HG03135 (cell line): Measurements from ENCODE around the gene KRT38.
"Not testable (repeated sequence)": the region's sequence is repeated elsewhere in the genome, so short reads cannot be mapped to it uniquely, and the experiment has no call there.

ENCODE experiments used
- ATAC-seq: cut with Tn5 transposase; IDR thresholded peaks from one replicate; pipeline ENCODE4 v1.9.1; 2021; ENCODE audit warnings: mild to moderate bottlenecking, moderate library complexity; ENCODE audit not compliant: unreplicated experiment

Gene KRT38

GRCh38 chr17:41396996-41397660 lies 43.7 kb downstream of the KRT38 start, which contains the start of gene KRT31:
Gene KRT31, minus strand, starts transcription at chr17:41397608. Its CDS starts 69 bp downstream, at chr17:41397539.
- no peak for ATAC-seq

- no peak for ATAC-seq
Observed at GRCh38 chr17:41396340-41396739, 44.4 kb downstream of the KRT38 start.

- ATAC-seq = no peak
Observed at GRCh38 chr17:41395611-41396010, 45.2 kb downstream of the KRT38 start.

GRCh38 chr17:41395044-41395443 lies 45.7 kb downstream of the KRT38 start:
- ATAC-seq = not testable (repeated sequence)

- ATAC-seq = no peak
Observed at GRCh38 chr17:41394254-41394996, 46.4 kb downstream of the KRT38 start.

- ATAC-seq = no peak
Observed at GRCh38 chr17:41393826-41394225, 47.0 kb downstream of the KRT38 start.

- ATAC-seq = no peak
Observed at GRCh38 chr17:41393294-41393693, 47.5 kb downstream of the KRT38 start.

GRCh38 chr17:41392278-41392677 lies 48.5 kb downstream of the KRT38 start:
- ATAC-seq = no peak

- no peak for ATAC-seq
Observed at GRCh38 chr17:41391535-41391934, 49.2 kb downstream of the KRT38 start.

- no peak for ATAC-seq
Observed at GRCh38 chr17:41390411-41390938, 50.3 kb downstream of the KRT38 start.

- no peak for ATAC-seq
Observed at GRCh38 chr17:41387670-41388069, 53.1 kb downstream of the KRT38 start.

GRCh38 chr17:41386227-41386626 lies 54.6 kb downstream of the KRT38 start:
- ATAC-seq = no peak
